B cell (primary cell): ENCODE results near the gene CFTR.

Experiments used
- EZH2 ChIP-seq: IDR thresholded peaks from 2 replicates; pipeline ENCODE4 v1.6.1; 2012; ENCODE audit warnings: borderline replicate concordance, low read depth, mild to moderate bottlenecking, moderate library complexity, low read length; ENCODE audit not compliant: insufficient read depth, poor library complexity, severe bottlenecking
- TF ChIP-seq, protein P1 (sequence below): fragments of 200-600 bp; IDR thresholded peaks from one replicate; pipeline ENCODE4 v1.8.0; 2022; ENCODE audit warnings: antibody characterized with exemption, mild to moderate bottlenecking

DNA sequence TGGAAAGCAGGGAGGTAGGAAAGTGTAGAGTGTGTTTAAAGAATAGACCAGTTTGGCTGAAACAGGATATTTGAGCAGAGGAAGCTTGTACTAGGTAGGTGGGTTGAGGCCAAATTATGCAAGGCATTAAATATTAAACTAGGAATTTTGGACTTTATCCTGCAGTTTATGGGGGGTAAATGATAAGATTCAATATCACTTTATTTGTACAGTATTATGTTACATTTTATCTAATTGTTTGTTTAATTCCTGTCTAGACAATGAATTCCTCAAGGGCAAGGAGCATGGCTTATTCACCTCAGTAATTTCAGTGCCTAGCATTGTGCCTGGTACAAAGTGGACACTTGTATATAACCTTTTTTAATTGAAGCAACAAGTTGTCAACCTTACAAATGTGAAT is 125.9 kb downstream of the CFTR start:
- TF ChIP-seq, protein P1, sequence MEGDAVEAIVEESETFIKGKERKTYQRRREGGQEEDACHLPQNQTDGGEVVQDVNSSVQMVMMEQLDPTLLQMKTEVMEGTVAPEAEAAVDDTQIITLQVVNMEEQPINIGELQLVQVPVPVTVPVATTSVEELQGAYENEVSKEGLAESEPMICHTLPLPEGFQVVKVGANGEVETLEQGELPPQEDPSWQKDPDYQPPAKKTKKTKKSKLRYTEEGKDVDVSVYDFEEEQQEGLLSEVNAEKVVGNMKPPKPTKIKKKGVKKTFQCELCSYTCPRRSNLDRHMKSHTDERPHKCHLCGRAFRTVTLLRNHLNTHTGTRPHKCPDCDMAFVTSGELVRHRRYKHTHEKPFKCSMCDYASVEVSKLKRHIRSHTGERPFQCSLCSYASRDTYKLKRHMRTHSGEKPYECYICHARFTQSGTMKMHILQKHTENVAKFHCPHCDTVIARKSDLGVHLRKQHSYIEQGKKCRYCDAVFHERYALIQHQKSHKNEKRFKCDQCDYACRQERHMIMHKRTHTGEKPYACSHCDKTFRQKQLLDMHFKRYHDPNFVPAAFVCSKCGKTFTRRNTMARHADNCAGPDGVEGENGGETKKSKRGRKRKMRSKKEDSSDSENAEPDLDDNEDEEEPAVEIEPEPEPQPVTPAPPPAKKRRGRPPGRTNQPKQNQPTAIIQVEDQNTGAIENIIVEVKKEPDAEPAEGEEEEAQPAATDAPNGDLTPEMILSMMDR = no peak
- TF ChIP-seq EZH2 = no peak
